CD4-positive, alpha-beta T cell treated with Interleukin-21 for 1 hour (primary cell): Measurements from ENCODE around the gene AKT1S1.

Experiments used
- DNase-seq: peaks from one replicate; pipeline ENCODE4 v3.0.0-alpha.2; 2020

The AKT1S1 gene

DNA sequence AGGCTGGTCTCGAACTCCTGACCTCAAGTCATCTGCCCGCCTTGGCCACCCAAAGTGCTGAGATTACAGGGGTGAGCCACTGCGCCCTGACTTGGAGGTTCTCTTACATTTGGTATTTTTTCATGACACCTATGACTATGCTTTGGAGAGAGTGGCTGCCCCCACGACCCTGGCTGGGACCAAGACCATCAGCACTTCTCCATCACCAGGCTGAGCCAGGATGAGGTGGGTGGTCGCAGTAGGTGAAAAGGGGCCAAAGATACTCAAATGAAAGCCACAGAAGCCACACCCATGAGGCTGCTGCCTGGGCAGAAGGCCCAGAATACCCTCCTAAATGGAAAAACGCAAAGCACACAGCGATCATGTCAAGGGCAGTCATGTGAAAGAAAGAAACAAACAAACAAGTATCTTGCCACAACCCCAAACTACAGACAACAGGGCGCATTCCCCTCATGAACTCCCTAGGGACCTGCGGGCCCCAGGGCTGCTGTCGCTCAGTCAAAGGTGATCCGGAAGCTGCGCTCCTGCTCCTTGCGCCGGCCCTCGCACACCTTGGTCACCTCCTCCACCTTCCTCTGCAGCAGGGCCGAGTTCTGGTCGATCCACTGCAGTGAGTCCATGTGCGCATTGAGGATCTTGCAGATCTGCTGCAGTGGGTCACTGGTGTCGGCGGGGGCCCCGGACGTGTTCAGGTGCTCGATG is 30.7 kb upstream of the AKT1S1 start:
- no peak for DNase-seq

DNA sequence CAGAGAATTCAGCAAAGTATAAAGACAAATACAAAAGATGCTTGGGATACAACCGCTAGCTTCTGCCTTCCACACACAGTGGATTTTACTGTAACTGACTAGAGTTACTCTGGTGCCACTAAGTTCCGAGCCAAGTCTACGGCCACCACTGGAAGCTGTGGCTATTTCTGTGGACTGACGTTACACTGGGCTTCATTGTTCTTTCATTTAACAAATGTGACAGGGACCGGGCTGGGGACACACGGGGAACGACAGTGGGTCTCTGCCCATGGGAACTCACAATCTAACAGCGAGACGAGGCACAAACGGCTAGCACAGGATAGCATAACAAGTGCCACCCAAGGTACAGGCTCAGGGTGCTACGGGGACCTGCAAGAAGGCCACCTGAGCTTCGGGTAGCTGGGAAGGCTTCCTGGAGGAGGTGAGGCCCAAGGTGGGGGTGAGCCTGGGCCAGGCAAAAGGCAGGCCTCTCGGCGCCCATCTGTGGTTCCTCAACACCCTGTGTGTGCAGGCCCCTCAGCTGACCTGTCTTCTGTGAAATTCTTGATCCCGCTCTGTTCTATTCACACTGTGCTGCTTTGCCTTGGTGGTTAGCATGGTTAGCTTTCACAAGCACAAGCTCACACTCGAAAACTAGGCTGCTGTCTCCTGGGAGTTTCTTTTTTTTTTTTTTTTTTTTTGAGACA is 29.9 kb upstream of the AKT1S1 start:
- DNase-seq, result no peak

DNA sequence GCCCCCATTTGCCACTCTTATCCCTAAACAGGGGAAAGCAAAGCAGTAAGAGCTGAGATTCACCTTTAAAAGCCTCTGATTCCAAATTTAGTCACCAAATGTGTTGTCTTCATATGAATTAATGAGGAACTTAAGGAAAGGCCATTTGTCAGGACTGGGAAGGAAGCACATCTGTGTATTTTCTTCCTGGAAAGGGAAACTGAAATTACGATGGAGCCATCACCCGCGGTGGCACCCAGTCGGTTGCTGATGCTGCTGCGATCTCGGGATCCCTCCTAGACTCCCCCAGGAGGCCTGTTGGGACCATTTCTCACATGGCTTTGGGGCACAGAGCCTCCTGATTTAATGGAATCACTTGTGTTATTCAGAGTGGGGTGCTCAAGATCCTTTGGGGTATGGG is 27.0 kb upstream of the AKT1S1 start:
- no peak for DNase-seq

DNA sequence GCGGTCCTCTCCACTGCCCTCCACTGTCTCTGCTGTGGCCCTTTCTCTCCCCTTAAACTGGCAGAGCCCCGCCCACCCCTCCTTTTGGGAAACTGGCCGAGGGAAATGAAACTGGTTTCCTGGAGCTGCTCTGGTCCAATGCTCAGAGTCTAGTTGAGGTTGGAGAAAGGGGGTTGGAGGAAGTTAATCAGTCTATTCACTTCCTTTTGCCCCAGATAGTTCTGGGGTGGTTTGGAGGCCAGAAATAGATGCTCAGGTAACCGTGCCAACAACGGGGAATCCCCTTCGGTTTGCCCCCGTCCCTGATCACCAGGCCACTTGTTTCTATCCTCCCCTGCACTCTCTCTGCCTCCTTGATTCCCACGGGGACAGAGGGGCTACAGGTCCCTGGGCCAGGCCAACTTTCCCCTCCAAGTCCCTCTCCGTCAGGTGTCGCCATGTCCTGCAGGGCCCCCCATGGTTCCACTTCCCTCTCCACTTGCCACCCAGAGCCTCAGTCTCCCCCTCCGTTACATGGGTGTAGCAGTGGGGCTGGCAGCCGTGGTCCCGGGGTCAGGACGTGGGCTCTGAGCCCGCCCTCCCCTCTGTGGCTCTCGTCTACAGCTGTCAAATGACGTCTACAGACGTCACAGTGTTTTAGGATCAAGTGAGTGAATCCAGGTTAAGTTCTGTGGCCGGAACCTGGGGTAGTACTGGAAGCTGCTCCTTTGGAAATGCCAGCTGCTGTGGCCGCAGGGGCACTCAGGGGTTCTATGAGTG is 19.9 kb upstream of the AKT1S1 start, which contains the start of gene IL4I1:
TSS of gene IL4I1 (minus strand) at position 25 of the 759 bp plus-strand sequence. CDS start 727 bp downstream, outside the sequence.
- peak; percentile 90 for DNase-seq

DNA sequence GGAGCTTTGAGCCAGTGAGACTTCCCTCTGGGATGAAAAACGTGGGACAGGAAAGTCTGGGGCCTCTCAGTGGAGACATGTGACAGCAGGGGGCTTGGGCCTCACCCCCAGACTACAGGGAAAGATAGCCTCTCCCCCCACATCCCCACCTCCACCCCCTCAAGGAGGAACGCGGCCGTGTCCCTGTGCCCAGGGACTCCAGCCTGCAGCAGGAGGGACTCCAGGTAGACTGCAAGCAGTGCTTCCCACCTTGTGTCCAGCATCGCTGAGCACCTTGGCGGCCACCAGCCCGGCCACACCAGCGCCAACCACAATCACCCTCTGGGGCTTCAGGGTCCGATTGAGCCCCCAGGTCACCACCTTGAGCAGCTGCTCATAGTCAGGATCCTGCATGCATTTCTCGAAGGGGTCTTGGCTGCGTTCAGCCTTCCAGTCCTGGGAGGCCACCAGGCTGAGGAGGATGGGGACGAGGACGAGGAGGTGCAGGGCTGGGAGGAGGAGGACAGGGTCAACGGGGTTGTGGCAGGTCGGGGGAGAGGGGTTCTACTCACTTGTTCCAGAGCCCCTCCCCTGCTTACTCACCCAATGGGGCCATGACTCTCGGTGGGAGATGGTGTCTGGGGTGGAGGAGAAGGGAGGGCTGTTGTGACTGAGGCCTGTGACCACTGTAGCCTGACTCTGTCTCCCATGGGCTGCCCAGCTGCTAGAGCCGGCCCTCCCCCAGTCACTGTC is 18.6 kb upstream of the AKT1S1 start:
- no peak for DNase-seq

DNA sequence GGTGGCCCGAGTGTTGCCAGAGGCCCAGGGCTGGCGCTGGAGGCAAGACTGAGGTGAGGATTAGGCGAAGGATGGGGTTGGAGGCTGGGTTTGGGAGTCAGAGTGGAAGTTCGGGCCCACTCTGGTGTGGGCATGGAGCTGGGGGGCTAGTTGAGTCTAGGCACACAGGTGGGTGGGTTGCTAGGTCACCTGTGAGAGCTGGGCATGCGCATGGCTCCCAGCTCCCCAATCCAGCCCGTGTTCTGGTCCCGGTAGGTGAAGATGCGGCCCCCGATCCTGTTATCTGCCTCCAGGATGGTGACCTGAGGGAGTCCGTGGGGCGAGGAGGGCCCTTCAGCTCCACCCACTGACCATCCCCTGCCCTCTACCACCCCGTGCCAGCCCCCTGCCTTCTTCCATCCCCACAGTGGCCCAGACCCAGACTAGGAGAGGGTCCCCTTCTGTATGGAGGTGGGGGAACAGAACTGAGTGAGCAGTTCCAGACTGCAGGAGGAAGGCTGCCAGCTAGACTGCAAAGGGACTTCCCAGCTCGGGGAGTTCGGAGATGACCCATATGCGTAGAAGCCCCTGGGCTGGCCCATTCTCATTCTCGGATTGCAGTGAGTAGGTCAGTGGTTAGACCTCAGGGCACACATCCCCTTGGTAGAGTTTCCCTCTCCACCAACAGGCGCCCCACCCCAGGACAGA is 17.9 kb upstream of the AKT1S1 start:
- peak; percentile 64 for DNase-seq

DNA sequence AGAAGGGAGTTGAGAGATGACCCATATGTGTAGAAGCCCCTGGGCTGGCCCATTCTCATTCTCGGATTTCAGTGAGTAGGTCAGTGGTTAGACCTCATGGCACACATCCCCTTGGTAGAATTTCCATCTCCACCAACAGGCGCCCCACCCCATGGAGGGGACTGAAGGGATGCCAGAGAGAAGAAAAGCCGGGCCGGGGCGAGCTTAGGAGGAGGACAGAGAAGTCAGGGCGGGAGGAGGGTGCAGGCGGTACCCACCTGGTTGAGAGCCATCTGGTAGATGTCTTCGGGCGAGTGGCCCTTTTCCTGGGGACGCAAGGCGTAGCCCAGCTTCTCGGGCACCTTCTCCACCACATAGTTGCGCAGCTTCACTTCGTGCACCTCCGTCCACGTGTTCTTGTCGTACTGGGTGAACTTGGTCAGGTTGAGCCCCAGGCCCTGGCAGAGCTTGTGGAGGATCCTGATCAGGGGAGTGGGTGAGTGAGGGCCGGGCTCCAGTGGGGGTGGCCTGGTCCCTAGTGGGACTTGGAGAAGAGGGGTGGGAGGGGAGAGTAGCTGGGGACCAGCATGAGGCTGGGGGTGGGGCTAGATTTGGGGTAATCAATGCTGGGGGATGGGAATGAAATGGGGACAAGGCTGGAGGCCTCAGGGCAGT is 17.0 kb upstream of the AKT1S1 start:
- DNase-seq, result no peak

DNA sequence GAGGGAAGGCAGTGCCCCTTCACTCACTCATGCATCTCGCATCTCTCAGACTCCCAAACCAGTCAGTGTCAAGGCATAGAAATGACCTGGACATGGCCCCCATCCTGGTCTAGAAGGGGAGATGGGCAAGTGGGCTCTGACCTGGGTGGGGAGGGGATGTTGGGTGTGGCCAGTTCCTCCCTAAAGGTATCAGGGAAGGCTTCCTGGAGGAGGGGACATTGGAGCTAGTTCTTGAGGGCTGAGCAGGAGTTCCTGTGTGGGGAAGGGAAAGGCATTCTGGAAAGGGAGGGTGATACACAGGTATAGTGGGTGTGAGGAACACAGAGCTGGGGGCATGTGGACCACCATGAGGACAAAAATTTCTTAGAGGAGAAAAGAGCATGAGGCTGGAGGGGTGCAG is 15.6 kb upstream of the AKT1S1 start:
- no peak for DNase-seq

DNA sequence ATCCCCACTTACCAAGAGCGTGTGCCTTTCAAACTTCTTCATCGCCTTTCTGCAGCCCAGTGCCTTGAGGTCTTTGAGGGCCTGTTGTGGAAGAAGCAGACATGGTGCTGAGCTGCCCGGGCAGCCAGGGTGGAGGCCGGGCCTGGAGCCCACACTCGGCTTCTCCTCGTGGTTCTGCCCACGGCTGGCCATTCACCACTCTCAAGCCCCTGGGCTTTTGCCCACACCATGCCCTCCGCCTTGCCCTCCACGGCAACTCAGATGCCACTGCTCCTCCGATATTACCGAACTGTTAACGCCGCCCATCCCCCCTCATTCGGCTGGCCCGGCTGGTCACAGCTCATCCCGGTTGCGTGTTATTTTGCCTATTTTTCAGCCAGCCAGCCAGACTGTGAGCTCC is 14.2 kb upstream of the AKT1S1 start:
- DNase-seq, result no peak

DNA sequence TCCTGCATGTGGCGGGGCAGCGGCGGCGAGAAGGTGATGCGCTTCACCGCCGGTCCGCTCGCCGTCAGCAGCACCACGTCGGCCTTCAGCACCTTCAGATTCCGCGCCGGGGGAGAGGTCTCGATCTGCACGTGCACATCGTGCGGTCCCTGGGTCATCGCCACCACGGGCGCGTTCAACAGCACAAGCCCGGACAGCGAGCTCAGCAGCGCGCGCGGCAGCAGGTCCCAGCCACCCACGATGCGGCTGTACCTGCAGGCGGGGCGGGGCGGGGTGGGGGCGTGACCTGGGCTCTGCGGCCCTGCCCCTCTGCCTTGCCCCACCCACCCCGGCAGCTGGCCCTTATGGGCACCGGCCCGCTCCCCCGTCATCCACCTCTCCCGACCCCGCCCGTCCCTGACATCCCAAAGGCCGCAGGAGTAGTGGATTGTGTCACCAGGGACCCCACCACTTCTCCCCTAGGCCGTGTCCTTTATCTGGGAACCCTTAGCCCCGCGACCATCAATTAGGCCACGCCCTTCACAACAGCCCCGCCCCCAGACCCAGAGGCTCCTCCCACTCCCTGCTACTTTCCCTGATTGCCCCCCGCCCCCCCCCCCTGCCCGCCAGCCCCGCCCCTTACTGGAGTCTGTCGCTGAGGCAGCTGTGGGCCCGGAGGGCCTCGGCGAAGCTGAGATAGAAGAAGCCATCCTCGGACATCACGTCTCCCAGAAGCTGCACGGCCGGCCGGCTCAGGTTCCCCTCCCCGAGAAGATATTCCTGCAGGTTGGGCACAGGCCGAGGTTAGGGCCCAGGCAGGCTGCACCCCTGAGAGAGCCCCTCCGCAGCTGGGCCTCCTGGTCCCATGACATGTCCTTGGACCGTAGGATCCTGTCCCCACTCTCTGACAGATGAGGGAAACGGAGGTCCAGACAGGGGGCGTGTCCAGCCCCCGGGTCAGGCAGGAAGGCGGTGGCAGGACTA is 13.5 kb upstream of the AKT1S1 start:
- DNase-seq, result peak; percentile 79

DNA sequence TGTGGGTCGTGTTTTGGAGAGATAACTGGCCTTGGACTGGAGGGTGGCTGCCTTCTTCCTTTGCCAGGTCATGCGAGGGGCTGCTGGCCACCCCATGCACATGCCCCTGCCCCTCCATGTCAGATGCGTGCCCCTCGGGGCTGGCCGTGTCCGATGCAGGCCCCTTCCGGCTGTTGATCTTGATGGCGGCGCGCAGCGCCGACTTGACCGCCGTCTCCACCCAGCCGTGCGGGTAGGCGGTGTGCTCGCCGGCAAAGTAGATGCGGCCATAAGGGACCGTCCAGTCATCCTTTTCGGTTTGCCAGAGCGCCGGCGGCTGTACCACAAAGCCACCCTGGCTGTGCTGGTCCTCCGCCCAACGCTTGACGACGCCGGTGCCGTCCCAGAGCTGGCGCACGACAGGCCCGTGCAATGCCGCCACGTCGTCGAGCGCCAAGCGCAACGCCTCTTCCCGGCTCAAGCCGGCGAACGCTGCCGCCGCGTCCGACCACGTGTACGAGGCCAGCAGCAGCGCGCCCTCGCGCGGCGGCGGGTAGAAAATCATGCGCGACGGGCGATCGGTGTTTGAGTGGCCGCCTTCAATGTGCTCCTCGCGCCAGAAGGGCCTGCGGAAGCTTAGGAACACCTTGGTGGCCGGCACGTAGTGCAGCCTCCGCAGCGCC is 12.7 kb upstream of the AKT1S1 start:
- peak; percentile 83 for DNase-seq

DNA sequence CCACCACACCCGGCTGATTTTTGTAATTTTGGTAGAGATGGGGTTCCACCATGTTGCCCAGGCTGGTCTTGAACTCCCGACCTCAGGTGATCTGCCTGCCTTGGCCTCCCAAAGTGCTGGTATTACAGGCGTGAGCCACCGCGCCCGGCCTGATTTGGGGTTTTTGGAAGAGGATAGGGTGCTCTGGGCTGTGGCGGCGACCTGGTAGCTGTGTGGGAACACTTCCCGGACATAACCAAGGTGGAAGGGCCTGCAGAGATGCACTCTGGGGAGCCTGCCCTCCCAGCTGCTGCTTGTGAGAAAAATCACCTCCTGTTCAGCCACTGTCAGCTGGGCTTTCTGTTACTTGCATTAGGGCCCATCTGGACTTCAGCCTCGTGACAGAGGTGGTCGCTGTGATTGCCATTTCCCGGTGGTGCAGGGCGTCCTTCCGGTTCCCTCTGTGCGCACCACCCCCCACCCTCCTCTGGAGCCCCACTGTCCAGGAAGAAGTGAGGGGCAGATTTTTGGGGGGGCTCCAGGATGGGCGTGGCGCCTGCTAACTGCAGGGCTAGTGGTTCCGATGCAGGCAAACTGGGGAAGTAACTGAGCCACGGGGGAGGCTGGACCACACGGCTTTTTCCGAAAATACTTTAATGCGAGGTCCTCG is 12.0 kb upstream of the AKT1S1 start:
- DNase-seq, result no peak

DNA sequence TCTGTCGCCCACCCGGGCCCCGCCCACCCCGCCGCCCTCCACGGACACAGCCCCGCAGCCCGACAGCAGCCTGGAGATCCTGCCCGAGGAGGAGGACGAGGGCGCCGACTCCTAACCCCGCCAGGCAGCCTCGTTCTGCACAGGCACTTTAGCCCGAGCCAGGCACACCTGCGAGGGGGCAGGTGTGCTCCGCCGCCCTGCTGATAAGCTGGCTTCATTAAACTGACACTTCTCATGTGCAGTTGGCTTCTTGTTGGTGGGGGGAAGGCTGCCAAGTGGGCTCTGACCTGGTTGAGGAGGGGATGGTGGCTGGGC is 11.3 kb upstream of the AKT1S1 start:
- DNase-seq, result no peak

DNA sequence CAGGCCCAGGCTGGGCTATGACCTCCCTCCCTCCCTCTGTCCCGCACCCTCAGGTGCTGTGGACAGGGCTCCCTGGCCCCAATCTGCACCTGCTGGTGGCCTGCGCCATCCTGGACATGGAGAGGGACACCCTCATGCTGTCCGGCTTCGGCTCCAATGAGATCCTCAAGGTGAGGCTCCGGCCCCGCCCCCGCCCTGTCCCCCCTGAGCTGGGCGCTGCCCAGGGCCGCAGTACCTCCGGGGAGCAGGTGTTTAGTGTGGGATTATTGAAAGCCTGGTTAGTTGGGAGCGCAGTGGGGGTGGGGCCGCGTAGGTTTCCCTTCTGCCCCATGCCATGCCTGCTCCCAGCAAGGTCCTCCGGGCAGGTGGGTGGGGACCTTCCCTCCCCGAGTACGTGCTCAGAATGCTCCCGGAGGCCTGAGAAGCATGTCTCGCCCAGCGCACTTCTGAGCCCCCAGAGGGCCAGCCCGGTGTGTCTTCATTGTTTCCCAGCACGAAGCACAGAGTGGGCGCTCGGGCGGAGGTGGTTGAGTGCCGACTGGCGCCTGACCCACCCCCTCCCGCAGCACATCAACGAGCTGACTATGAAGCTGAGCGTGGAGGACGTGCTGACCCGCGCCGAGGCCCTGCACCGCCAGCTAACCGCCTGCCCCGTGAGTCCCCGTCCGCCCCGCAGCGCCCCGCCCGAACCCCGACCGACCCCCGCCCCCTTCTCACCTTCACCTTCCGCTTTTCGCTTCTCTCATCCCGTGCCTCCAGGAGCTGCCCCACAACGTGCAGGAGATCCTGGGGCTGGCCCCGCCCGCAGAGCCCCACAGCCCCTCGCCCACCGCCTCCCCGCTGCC is 10.7 kb upstream of the AKT1S1 start:
- DNase-seq, result no peak

DNA sequence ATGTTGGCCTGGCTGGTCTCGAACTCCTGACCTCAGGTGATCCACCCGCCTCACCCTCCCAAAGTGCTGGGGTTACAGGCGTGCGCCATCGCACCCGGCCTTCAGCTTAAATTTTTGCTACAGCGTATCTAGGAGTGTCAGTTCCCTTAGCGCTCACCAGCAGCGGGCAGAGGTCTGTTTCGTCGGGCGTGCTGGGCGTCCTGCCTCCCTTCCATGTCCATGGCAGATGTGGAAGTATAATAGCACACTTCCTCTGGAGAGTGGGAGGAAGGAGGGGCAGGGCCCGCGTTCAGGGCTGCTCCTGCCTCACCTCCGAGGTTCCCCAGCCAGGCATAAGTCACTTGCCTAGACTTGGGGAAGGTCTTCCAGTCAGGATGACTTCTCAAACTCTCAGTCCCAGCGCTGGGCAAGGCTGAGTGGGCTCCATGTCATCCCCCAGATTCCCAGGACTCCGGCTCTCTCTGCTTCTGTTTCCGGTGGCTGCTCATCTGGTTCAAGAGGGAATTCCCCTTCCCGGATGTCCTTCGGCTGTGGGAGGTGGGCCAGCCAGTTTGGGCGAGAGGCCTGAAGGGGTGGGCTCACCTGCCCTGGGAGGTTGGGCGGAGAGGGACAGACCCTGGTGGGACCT is 10.0 kb upstream of the AKT1S1 start:
- no peak for DNase-seq

DNA sequence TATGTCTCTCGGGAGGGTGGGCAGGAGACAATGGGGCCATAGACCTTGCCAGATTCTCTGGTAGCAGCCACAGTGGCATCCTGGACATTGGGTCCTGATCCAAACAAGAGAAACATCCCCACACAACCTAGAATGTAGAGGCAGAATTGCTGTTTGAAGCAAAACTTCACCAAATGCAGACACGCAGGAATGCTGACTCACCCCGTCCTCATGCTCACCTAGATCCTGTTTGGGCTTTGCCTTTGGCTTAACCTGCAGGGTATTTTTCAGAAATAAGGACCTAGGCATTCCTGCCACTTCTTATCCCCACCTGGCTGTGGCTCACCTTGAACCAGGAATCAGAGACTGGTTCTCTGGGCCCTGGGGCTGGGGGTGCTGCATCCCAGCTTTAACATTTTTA is 7.6 kb upstream of the AKT1S1 start:
- DNase-seq, result no peak

DNA sequence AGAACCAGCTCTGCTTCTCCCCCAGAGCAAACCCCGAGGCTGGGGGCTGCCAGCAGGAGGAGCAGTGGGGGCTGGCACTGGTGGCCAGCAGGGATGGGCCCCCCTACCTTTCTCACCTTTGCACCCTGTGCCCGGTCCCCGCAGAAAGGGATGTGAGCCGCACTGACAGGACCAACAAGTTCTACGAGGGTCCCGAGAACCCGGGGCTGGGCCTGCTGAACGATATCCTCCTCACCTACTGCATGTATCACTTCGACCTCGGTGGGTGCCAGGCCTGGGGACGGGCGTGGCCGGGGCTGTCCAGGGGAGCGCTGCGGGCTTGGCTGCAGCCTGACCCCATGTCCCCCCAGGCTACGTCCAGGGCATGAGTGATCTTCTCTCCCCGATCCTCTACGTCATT is 7.0 kb upstream of the AKT1S1 start:
- DNase-seq, result no peak

DNA sequence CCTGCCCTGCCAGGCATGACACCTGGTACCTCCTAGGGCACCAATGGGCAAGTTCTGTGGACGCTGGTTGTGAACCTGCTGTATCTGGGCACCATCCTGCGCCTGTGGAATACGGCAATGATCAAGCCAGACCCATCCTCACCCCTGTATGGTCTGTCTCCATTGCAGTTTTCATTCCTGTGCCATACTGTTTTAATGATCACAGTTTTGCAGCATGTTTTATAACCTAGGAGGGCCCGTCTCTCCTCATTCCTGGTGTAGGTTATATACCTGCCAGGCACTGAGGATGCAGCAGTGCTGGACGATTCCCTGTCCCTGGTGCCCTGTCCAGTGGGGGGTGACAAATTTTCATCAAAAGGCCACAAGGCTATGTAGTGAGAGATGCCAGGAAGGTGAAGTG is 5.9 kb upstream of the AKT1S1 start:
- no peak for DNase-seq
